ENCODE results near the gene SORCS2.

- TF ChIP-seq CTCF (IDR thresholded peaks at IDR 0.05) (no peak), POLR2A (IDR thresholded peaks at IDR 0.05) (no peak)
Measured at GRCh38 chr4:7503559-7504249, 311.4 kb downstream of the SORCS2 start.
